H1 (cell line): ENCODE results near the gene CAMK2A. TPM values are rescaled to one million over a fixed set of nuclear protein-coding genes. Genes with fewer than 3 reads are reported as not detected.

Experiments used
- CTCF ChIA-PET: fragments of 300-600 bp; sonication (Branson Sonifier 250); formaldehyde crosslinking; loops from one replicate; lab custom pipeline; 2021; ENCODE audit not compliant: partially characterized antibody; lab: Charles Lee
- POLR2A ChIA-PET: fragments of 300-600 bp; sonication (Branson Sonifier 250); formaldehyde crosslinking; loops from one replicate; lab custom pipeline; 2021; ENCODE audit warnings: inconsistent platforms; ENCODE audit not compliant: partially characterized antibody; lab: Charles Lee
- DNase-seq, 2 experiments: peaks; one replicate each; pipeline versions ENCODE4 v3.0.0 to v3.0.0-alpha.2; 2010 to 2022; ENCODE audit warnings: low spot score in 2 of 2, low read depth in 1 of 2, mixed read lengths in 1 of 2
- FAIRE-seq: peaks from 2 replicates; lab custom pipeline; 2011; peaks lifted over from hg19 to GRCh38; lab: Jason Lieb, UNC
- H2AFZ ChIP-seq: 2 replicates; pipeline ENCODE4 v1.8.1; 2012; ENCODE audit warnings: low read length, inconsistent platforms
- H2AK5ac ChIP-seq: 2 replicates; pipeline ENCODE4 v1.6.1; 2013; ENCODE audit warnings: low read depth, low read length
- H2BK120ac ChIP-seq: replicated peaks from 2 replicates; pipeline ENCODE3; 2013; ENCODE audit warnings: low read depth, low read length, inconsistent platforms
- H2BK12ac ChIP-seq: 2 replicates; pipeline ENCODE4 v1.6.1; 2013; ENCODE audit warnings: low read depth, low read length
- H2BK15ac ChIP-seq: 2 replicates; pipeline ENCODE4 v1.6.1; 2013; ENCODE audit warnings: low read length
- H2BK20ac ChIP-seq: 2 replicates; pipeline ENCODE4 v1.6.1; 2013; ENCODE audit warnings: low read length
- H2BK5ac ChIP-seq: 2 replicates; pipeline ENCODE4 v1.6.1; 2013; ENCODE audit warnings: low read depth, low read length
- H3K14ac ChIP-seq: 2 replicates; pipeline ENCODE4 v1.6.1; 2013; ENCODE audit warnings: inconsistent platforms; ENCODE audit not compliant: insufficient read length
- H3K18ac ChIP-seq: 2 replicates; pipeline ENCODE4 v1.6.1; 2013; ENCODE audit warnings: low read length; ENCODE audit errors: extremely low read depth
- H3K23ac ChIP-seq: 2 replicates; pipeline ENCODE4 v1.6.1; 2013; ENCODE audit warnings: inconsistent platforms; ENCODE audit not compliant: insufficient read length
- H3K23me2 ChIP-seq: 2 replicates; pipeline ENCODE4 v1.6.1; 2013; ENCODE audit warnings: low read depth, low read length
- H3K27ac ChIP-seq: 2 replicates; pipeline ENCODE4 v1.6.1; 2011; ENCODE audit warnings: low read depth, low read length, inconsistent platforms
- H3K27me3 ChIP-seq, 4 experiments: replicated peaks in 1 of 4; 1 replicate in 1 of 4; 2 replicates in 3 of 4; pipeline versions ENCODE4 v1.6.1 to v1.8.1; 2011 to 2013; ENCODE audit warnings: low read length in 3 of 4, mild to moderate bottlenecking in 3 of 4, inconsistent platforms in 2 of 4, mixed read lengths in 2 of 4, moderate library complexity in 1 of 4; ENCODE audit not compliant: control insufficient read depth in 3 of 4, insufficient read depth in 3 of 4; ENCODE audit errors: extremely low read depth in 1 of 4
- H3K36me3 ChIP-seq, 4 experiments: 2 replicates each; pipeline versions ENCODE4 v1.6.1 to v1.8.1; 2011 to 2013; ENCODE audit warnings: mild to moderate bottlenecking in 4 of 4, low read length in 3 of 4, moderate library complexity in 2 of 4, control low read depth in 1 of 4, inconsistent platforms in 1 of 4; ENCODE audit not compliant: insufficient read depth in 4 of 4, control insufficient read depth in 2 of 4
- H3K4ac ChIP-seq: replicated peaks from 2 replicates; pipeline ENCODE3; 2013; ENCODE audit warnings: low read length, low read depth, mixed read lengths, inconsistent platforms; ENCODE audit not compliant: insufficient read length
- H3K4me1 ChIP-seq, 4 experiments: replicated peaks in 1 of 4; 1 replicate in 1 of 4; 2 replicates in 3 of 4; pipeline versions ENCODE4 v1.6.1 to v1.8.1; 2011 to 2013; ENCODE audit warnings: low read length in 3 of 4, inconsistent platforms in 2 of 4, mixed read lengths in 1 of 4; ENCODE audit not compliant: insufficient read depth in 4 of 4, control insufficient read depth in 3 of 4
- H3K4me2 ChIP-seq, 2 experiments: 2 replicates each; pipeline versions ENCODE4 v1.6.1 to v1.8.1; 2011 to 2013; ENCODE audit warnings: low read depth in 2 of 2, low read length in 2 of 2, control low read depth in 1 of 2, inconsistent platforms in 1 of 2, mild to moderate bottlenecking in 1 of 2; ENCODE audit not compliant: insufficient read depth in 1 of 2
- H3K4me3 ChIP-seq, 4 experiments: fragments of 200-600, 300-600 bp in 1 of 4; sonication (generic), shearing (Covaris generic), sonication (Bioruptor Twin) in 1 of 4; 2 replicates each; pipeline versions ENCODE4 v1.5.1 to v1.8.1; 2011 to 2016; ENCODE audit warnings: low read length in 4 of 4, low read depth in 3 of 4, control low read depth in 2 of 4, inconsistent platforms in 2 of 4, mild to moderate bottlenecking in 2 of 4, mixed read lengths in 1 of 4, moderate library complexity in 1 of 4; ENCODE audit not compliant: insufficient read depth in 2 of 4; ENCODE audit errors: extremely low read depth in 1 of 4
- H3K56ac ChIP-seq: replicated peaks from 2 replicates; pipeline ENCODE3; 2013; ENCODE audit warnings: low read depth, mild to moderate bottlenecking, mixed read lengths, low read length, inconsistent platforms; ENCODE audit not compliant: insufficient read length
- H3K79me1 ChIP-seq: 2 replicates; pipeline ENCODE4 v1.6.1; 2013; ENCODE audit warnings: low read depth, low read length, control low read depth
- H3K79me2 ChIP-seq, 2 experiments: 2 replicates each; pipeline versions ENCODE4 v1.6.1 to v1.8.1; 2012 to 2013; ENCODE audit warnings: low read length in 2 of 2, mild to moderate bottlenecking in 2 of 2, inconsistent platforms in 1 of 2; ENCODE audit not compliant: insufficient read depth in 2 of 2, control insufficient read depth in 1 of 2
- H3K9ac ChIP-seq, 4 experiments: replicated peaks in 1 of 4; 1 replicate in 1 of 4; 2 replicates in 3 of 4; pipeline versions ENCODE4 v1.6.1 to v1.8.1; 2011 to 2013; ENCODE audit warnings: low read depth in 3 of 4, low read length in 3 of 4, control low read depth in 2 of 4, mild to moderate bottlenecking in 2 of 4, moderate library complexity in 2 of 4, inconsistent platforms in 1 of 4; ENCODE audit errors: extremely low read depth in 1 of 4
- H3K9me3 ChIP-seq, 2 experiments: 2 replicates each; pipeline versions ENCODE4 v1.6.1 to v1.8.1; 2012 to 2013; ENCODE audit warnings: mild to moderate bottlenecking in 2 of 2, moderate library complexity in 2 of 2, control low read depth in 1 of 2, inconsistent platforms in 1 of 2, low read depth in 1 of 2, low read length in 1 of 2, mixed read lengths in 1 of 2; ENCODE audit not compliant: insufficient read depth in 2 of 2
- H4K20me1 ChIP-seq, 2 experiments: replicated peaks in 1 of 2; 2 replicates each; pipeline versions ENCODE3 to v1.8.1; 2011 to 2013; ENCODE audit warnings: inconsistent platforms in 2 of 2, low read length in 2 of 2, mild to moderate bottlenecking in 1 of 2; ENCODE audit not compliant: insufficient read depth in 2 of 2, control insufficient read depth in 1 of 2
- H4K5ac ChIP-seq: 2 replicates; pipeline ENCODE4 v1.6.1; 2013; ENCODE audit warnings: low read length, low read depth, mixed read lengths, inconsistent platforms; ENCODE audit not compliant: insufficient read length
- H4K8ac ChIP-seq: 2 replicates; pipeline ENCODE4 v1.8.0; 2013; ENCODE audit warnings: mild to moderate bottlenecking, moderate library complexity, low read length, inconsistent platforms; ENCODE audit not compliant: insufficient read depth; ENCODE audit errors: extremely low read depth
- H4K91ac ChIP-seq: replicated peaks from 2 replicates; pipeline ENCODE3; 2013; ENCODE audit warnings: low read length, mixed read lengths, inconsistent platforms; ENCODE audit not compliant: insufficient read length
- CBX5 ChIP-seq: fragments of 300-800, 300-1000 bp; sonication (generic); IDR thresholded peaks from 2 replicates; pipeline ENCODE4 v1.7.1; 2016; ENCODE audit warnings: antibody characterized with exemption, low read length, low read depth
- RNF2 ChIP-seq: fragments of 200-900, 300-1000 bp; sonication (generic); IDR thresholded peaks from 2 replicates; pipeline ENCODE4 v1.7.1; 2016; ENCODE audit warnings: borderline replicate concordance, low read depth, mild to moderate bottlenecking, antibody characterized with exemption, low read length; ENCODE audit not compliant: poor library complexity, severe bottlenecking; ENCODE audit errors: missing control alignments
- RXRA ChIP-seq: IDR thresholded peaks from 2 replicates; pipeline ENCODE4 v1.6.1; 2011; ENCODE audit warnings: low read depth, mild to moderate bottlenecking, low read length, moderate library complexity; ENCODE audit not compliant: insufficient read depth
- SIN3A ChIP-seq, 2 experiments: IDR thresholded peaks in 1 of 2; conservative IDR thresholded peaks in 1 of 2; 2 replicates each; pipeline ENCODE4 v1.6.1; 2011 to 2012; ENCODE audit warnings: low read length in 2 of 2, improper control_type of control experiment in 1 of 2, low read depth in 1 of 2, mild to moderate bottlenecking in 1 of 2
- WGBS, 2 experiments: shearing (Covaris generic) in 1 of 2; methylation state at CpG; one replicate each; pipeline versions ENCODE4 v1.1.6 to v1.1.7; 2013 to 2015; ENCODE audit warnings: low lambda C conversion rate in 2 of 2, mixed read lengths in 2 of 2, inconsistent platforms in 1 of 2, low coverage in 1 of 2, missing lambda C conversion rate in 1 of 2; ENCODE audit not compliant: insufficient replicate concordance in 2 of 2, insufficient coverage in 1 of 2, insufficient read length in 1 of 2; ENCODE audit errors: extremely low coverage in 1 of 2, missing lambda C conversion rate in 1 of 2; 5-methylcytosine and 5-hydroxymethylcytosine counted together
- polyA plus RNA-seq, 7 experiments: library from polyadenylated mRNA; depleted of rRNA in 3 of 7; stranded (reverse) in 5 of 7; unstranded in 2 of 7; fragments of >200 nt in 5 of 7; fragments of 200-250 nt in 2 of 7; gene quantifications; 1 replicate in 5 of 7; 2 replicates in 1 of 7; 4 replicates in 1 of 7; pipeline versions ENCODE4 v1.2.1 to v1.2.3, GENCODE V29; 2011 to 2013; ENCODE audit warnings: missing spikeins in 2 of 7, mixed read lengths in 2 of 7
- total RNA-seq: library from RNA; stranded (reverse); fragmentation: NEBNext Ultra II Directional; extraction: Animal tissue kit (Norgen Biotek cat#: 25700); gene quantifications from 2 replicates; pipeline ENCODE4 v1.2.1, GENCODE V29; 2021
- TF ChIP-seq, protein P1 (sequence below), 3 experiments: IDR thresholded peaks; 1 replicate in 2 of 3; 2 replicates in 1 of 3; pipeline versions ENCODE4 v1.5.1 to v1.6.1; 2011; ENCODE audit warnings: low read length in 3 of 3, mild to moderate bottlenecking in 3 of 3, inconsistent platforms in 2 of 3, low read depth in 1 of 3, moderate library complexity in 1 of 3; ENCODE audit not compliant: insufficient read depth in 1 of 3; ENCODE audit errors: control extremely low read depth in 1 of 3
- TF ChIP-seq, protein P2 (sequence below): IDR thresholded peaks from 2 replicates; pipeline ENCODE4 v1.6.1; 2012; ENCODE audit warnings: inconsistent platforms

The CAMK2A gene
- total and polyA plus RNA-seq, 2 of the 8 experiments (the other 6 are each of a cell fraction or from before 2014, with no cell fraction given): 0.20 to 0.28 TPM

DNA sequence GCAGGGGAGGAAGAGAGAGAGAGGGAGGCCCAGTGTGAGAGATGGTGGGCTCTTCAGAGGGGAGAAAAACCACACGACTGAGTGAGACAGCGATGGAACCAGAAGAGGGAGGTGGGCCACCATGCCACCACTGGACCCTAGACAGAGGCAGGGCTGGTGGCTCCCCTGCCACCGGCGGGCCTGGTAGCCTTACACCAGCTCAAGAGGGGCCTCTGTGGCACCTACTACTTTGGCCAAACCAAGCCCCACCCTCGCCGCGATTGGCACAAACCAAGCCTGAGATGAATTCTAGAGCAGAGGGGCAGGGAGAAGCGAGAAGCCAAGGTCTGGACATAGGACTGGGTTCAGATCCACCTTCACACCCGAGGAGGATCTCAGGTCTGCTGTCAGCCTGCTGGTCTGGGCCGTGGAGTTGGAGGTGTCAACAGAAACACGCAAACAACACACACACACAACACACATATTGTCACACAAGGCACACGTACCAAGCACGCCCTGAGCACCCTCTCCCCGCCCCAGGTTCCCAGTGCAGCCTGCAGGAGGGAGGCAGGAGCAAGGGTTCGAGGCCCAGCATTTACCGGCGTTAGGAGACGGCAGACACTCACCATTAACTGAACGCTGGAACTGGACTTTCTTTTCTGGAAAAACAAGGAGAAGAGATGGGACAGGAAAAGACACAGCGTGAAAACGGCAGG, 50.3 kb downstream of the CAMK2A start:
- Histone ChIP-seq H3K4me1 (0 out of 7 replicates have a peak, but pooled peaks cover 0 to 2% (median 0%) of the 10 kb centered on the region in 4 experiments), H3K36me3 (no peaks in the 10 kb centered on the region), H2BK12ac (no peak overlapping the region), H3K4ac (no peak overlapping the region), H3K23ac (no peak overlapping the region), H3K4me2 (no peak overlapping the region), H2AK5ac (no peak overlapping the region), H3K18ac (no peak overlapping the region), H3K23me2 (no peaks in the 10 kb centered on the region; the same call in 1 of the 2 replicates), H4K8ac (no peak overlapping the region; the same call in 1 of the 2 replicates), H3K9ac (no peak overlapping the region), H4K91ac (no peak overlapping the region), H3K27me3 (no peaks in the 10 kb centered on the region), H3K27ac (no peak overlapping the region), H2BK5ac (0 out of 2 replicates have a peak overlapping the region, but pooled peaks have one; percentile 21), H3K56ac (no peak overlapping the region), H3K79me2 (no peaks in the 10 kb centered on the region), H3K14ac (no peak overlapping the region), H3K4me3 (no peak overlapping the region), H2BK120ac (no peak overlapping the region), H2AFZ (no peak overlapping the region), H4K20me1 (no peaks in the 10 kb centered on the region), H3K9me3 (no peaks in the 10 kb centered on the region), H3K79me1 (no peaks in the 10 kb centered on the region), H2BK20ac (no peak overlapping the region), H2BK15ac (no peak overlapping the region), H4K5ac (no peak overlapping the region)
- 90% methylated on average over 19 of the region's 21 CpGs; no CpG with 5 or more reads in 1 of the 2 experiments for WGBS, 2 experiments
- POLR2A ChIA-PET: no interaction called here
- DNase-seq (no peak), FAIRE-seq (no peak)
- CTCF ChIA-PET: no interaction called here
- no peak for TF ChIP-seq SIN3A (conservative IDR thresholded peaks at IDR 0.05 in 1 of 2, IDR thresholded peaks at IDR 0.05 in 1 of 2; ENCODE audit: low read depth in 1 of 2, low read length in 2 of 2)
- no peak for TF ChIP-seq RXRA
- TF ChIP-seq RNF2: no peak
- TF ChIP-seq, protein P1, sequence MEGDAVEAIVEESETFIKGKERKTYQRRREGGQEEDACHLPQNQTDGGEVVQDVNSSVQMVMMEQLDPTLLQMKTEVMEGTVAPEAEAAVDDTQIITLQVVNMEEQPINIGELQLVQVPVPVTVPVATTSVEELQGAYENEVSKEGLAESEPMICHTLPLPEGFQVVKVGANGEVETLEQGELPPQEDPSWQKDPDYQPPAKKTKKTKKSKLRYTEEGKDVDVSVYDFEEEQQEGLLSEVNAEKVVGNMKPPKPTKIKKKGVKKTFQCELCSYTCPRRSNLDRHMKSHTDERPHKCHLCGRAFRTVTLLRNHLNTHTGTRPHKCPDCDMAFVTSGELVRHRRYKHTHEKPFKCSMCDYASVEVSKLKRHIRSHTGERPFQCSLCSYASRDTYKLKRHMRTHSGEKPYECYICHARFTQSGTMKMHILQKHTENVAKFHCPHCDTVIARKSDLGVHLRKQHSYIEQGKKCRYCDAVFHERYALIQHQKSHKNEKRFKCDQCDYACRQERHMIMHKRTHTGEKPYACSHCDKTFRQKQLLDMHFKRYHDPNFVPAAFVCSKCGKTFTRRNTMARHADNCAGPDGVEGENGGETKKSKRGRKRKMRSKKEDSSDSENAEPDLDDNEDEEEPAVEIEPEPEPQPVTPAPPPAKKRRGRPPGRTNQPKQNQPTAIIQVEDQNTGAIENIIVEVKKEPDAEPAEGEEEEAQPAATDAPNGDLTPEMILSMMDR (IDR thresholded peaks at IDR 0.05; ENCODE audit: control extremely low read depth in 1 of 3, insufficient read depth in 1 of 3, low read depth in 1 of 3, low read length in 3 of 3): no peak
- TF ChIP-seq, protein P2, sequence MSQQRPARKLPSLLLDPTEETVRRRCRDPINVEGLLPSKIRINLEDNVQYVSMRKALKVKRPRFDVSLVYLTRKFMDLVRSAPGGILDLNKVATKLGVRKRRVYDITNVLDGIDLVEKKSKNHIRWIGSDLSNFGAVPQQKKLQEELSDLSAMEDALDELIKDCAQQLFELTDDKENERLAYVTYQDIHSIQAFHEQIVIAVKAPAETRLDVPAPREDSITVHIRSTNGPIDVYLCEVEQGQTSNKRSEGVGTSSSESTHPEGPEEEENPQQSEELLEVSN: no peak
- TF ChIP-seq CBX5: no peak
